CD4-positive, alpha-beta T cell (primary cell): Measurements from ENCODE around the gene ANXA10. TPM values are rescaled to one million over a fixed set of nuclear protein-coding genes. Genes with fewer than 3 reads are reported as not detected.

Experiments used
- ATAC-seq: fragments of 200-7000 bp; cut with Tn5 transposase; one replicate; pipeline ENCODE4 v1.10.0; 2022; ENCODE audit warnings: mild to moderate bottlenecking; ENCODE audit not compliant: poor library complexity
- CTCF ChIA-PET: fragments of 350-600 bp; sonication (Branson Sonifier 250); formaldehyde crosslinking; loops from one replicate; lab custom pipeline; 2021; ENCODE audit warnings: antibody characterized with exemption, inconsistent platforms; lab: Charles Lee
- POLR2A ChIA-PET: fragments of 350-600 bp; sonication (Branson Sonifier 250); formaldehyde crosslinking; loops from one replicate; lab custom pipeline; 2021; ENCODE audit warnings: antibody characterized with exemption, inconsistent platforms; lab: Charles Lee
- DNase-seq, 14 experiments: peaks; one replicate each; pipeline ENCODE4 v3.0.0-alpha.2; 2013 to 2020; ENCODE audit warnings: mixed read lengths in 2 of 14
- H3K27ac ChIP-seq, 2 donors: one replicate each; pipeline versions ENCODE4 v1.5.1 to v1.7.0; 2013; ENCODE audit warnings: low read length in 2 of 2, low read depth in 1 of 2, mild to moderate bottlenecking in 1 of 2
- H3K27me3 ChIP-seq, 2 experiments: 1 replicate in 1 of 2; 2 replicates in 1 of 2; pipeline versions ENCODE4 v1.6.1 to v1.7.0; 2013; ENCODE audit warnings: low read length in 2 of 2, control low read depth in 1 of 2, mild to moderate bottlenecking in 1 of 2, moderate library complexity in 1 of 2; ENCODE audit not compliant: insufficient read depth in 2 of 2, control insufficient read depth in 1 of 2
- H3K36me3 ChIP-seq: one replicate; pipeline ENCODE4 v1.6.1; 2013; ENCODE audit warnings: low read length, control low read depth; ENCODE audit not compliant: insufficient read depth
- H3K4me1 ChIP-seq: one replicate; pipeline ENCODE4 v1.6.1; 2013; ENCODE audit warnings: low read length, control low read depth; ENCODE audit not compliant: insufficient read depth
- H3K4me3 ChIP-seq: one replicate; pipeline ENCODE4 v1.5.1; 2013; ENCODE audit warnings: mild to moderate bottlenecking, low read length, moderate library complexity
- H3K9me3 ChIP-seq, 2 experiments: 1 replicate in 1 of 2; 2 replicates in 1 of 2; pipeline versions ENCODE4 v1.6.1 to v1.7.0; 2013; ENCODE audit warnings: low read length in 2 of 2, mild to moderate bottlenecking in 2 of 2, control low read depth in 1 of 2, moderate library complexity in 1 of 2; ENCODE audit not compliant: control insufficient read depth in 1 of 2, insufficient read depth in 1 of 2
- H3K27ac Mint-ChIP-seq: one replicate; pipeline ENCODE4 v1.8.0; 2020; ENCODE audit warnings: mixed read lengths
- H3K27me3 Mint-ChIP-seq: one replicate; pipeline ENCODE4 v1.8.0; 2021; ENCODE audit warnings: mixed read lengths
- H3K36me3 Mint-ChIP-seq: one replicate; pipeline ENCODE4 v1.8.0; 2021; ENCODE audit warnings: low read depth, mixed read lengths
- H3K4me1 Mint-ChIP-seq: one replicate; pipeline ENCODE4 v1.8.0; 2021; ENCODE audit warnings: low read depth, mixed read lengths
- H3K4me3 Mint-ChIP-seq: one replicate; pipeline ENCODE4 v1.8.0; 2020; ENCODE audit warnings: mild to moderate bottlenecking, mixed read lengths
- H3K9me3 Mint-ChIP-seq: one replicate; pipeline ENCODE4 v1.8.0; 2020; ENCODE audit warnings: mixed read lengths
- intact Hi-C, 2 experiments: fragments of 100-400 bp; cut with DNase I in 1 of 2; cut with micrococcal nuclease in 1 of 2; formaldehyde crosslinking; loops; one replicate each; pipeline versions ENCODE4 v1.15.1 to v1.9.0; 2023 to 2025; cut with DNase I, micrococcal nuclease
- total RNA-seq, 174 experiments: library from RNA in 2 of 174; stranded (reverse) in 2 of 174; gene quantifications; one replicate each; pipeline ENCODE4 v1.2.3 and lab custom pipeline; 2021 to 2026
- TF ChIP-seq, protein P1 (sequence below): fragments of 200-600 bp; IDR thresholded peaks from one replicate; pipeline ENCODE4 v1.8.0; 2022; ENCODE audit warnings: antibody characterized with exemption, mild to moderate bottlenecking

ANXA10 gene
- total RNA-seq, 2 experiments from 2014 or later, result not detected

DNA sequence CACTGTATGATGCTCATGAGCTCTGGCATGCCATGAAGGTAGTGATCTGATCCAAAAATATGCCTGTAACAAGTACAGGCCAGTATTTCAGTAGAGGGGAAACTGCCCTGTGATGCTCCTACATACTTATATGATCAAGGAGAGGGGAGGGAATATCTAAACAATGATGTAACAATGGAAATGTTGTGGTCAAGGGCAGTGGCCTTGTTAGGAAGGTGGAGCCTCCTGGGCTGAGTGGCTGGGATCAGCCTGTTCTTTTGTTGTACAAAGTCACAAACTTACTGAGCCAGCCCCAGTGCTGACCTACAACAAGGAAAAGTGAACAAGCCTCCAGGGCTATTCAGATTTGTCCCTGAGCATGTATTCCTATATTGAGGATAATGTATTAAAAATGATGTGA lies 70.3 kb downstream of the ANXA10 start:
- ATAC-seq (no peak), DNase-seq (no peak)
- H3K27me3 ChIP-seq, result no peaks in the 10 kb centered on the region
- no peak overlapping the region for H3K27ac ChIP-seq
- ChIA-PET POLR2A (no interaction called here), CTCF (no interaction called here)
- H3K36me3 ChIP-seq, result no peaks in the 10 kb centered on the region
- peaks cover 13% of the 10 kb centered on the region for H3K9me3 Mint-ChIP-seq
- TF ChIP-seq, protein P1, sequence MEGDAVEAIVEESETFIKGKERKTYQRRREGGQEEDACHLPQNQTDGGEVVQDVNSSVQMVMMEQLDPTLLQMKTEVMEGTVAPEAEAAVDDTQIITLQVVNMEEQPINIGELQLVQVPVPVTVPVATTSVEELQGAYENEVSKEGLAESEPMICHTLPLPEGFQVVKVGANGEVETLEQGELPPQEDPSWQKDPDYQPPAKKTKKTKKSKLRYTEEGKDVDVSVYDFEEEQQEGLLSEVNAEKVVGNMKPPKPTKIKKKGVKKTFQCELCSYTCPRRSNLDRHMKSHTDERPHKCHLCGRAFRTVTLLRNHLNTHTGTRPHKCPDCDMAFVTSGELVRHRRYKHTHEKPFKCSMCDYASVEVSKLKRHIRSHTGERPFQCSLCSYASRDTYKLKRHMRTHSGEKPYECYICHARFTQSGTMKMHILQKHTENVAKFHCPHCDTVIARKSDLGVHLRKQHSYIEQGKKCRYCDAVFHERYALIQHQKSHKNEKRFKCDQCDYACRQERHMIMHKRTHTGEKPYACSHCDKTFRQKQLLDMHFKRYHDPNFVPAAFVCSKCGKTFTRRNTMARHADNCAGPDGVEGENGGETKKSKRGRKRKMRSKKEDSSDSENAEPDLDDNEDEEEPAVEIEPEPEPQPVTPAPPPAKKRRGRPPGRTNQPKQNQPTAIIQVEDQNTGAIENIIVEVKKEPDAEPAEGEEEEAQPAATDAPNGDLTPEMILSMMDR, result no peak
- H3K4me1 ChIP-seq, result no peaks in the 10 kb centered on the region
- no peaks in the 10 kb centered on the region for H3K4me1 Mint-ChIP-seq
- H3K4me3 ChIP-seq, result no peak overlapping the region
- peaks cover 18% of the 10 kb centered on the region for H3K27me3 Mint-ChIP-seq
- no peaks in the 10 kb centered on the region for H3K9me3 ChIP-seq
- intact Hi-C loops, result no loop called here
- no peak overlapping the region for H3K27ac Mint-ChIP-seq
- H3K36me3 Mint-ChIP-seq, result no peaks in the 10 kb centered on the region
- H3K4me3 Mint-ChIP-seq, result no peak overlapping the region

DNA sequence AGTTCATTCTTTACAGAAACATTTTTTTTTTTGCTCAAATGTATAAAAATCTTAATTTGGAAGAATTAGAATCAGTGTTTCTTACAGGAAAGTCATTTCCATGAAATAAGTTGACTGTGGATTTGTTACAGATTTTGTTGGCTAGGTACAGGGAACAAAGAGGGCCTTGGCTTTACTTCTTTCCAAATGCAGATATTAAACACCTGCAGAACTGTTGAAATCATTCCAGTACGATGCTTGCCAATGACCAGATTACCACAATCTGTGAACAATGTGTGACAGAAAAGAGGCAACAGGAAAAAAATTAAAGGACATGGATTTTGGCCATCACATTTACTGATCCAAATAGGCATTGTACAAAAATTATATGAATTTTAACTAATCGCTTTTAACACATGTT lies 70.8 kb downstream of the ANXA10 start:
- TF ChIP-seq, protein P1, result no peak
- ATAC-seq, result no peak
- DNase-seq, result no peak
- H3K4me3 Mint-ChIP-seq, result no peak overlapping the region
- no peaks in the 10 kb centered on the region for H3K4me1 ChIP-seq
- H3K27ac Mint-ChIP-seq, result no peak overlapping the region
- H3K27me3 ChIP-seq, result no peaks in the 10 kb centered on the region
- H3K4me3 ChIP-seq, result no peak overlapping the region
- no peaks in the 10 kb centered on the region for H3K36me3 ChIP-seq
- ChIA-PET CTCF (no interaction called here), POLR2A (no interaction called here)
- H3K36me3 Mint-ChIP-seq, result no peaks in the 10 kb centered on the region
- H3K9me3 ChIP-seq, result no peaks in the 10 kb centered on the region
- peaks cover 13% of the 10 kb centered on the region for H3K9me3 Mint-ChIP-seq
- no peak overlapping the region for H3K27ac ChIP-seq
- no peaks in the 10 kb centered on the region for H3K4me1 Mint-ChIP-seq
- H3K27me3 Mint-ChIP-seq, result peaks cover 18% of the 10 kb centered on the region
- intact Hi-C loops, result no loop called here

DNA sequence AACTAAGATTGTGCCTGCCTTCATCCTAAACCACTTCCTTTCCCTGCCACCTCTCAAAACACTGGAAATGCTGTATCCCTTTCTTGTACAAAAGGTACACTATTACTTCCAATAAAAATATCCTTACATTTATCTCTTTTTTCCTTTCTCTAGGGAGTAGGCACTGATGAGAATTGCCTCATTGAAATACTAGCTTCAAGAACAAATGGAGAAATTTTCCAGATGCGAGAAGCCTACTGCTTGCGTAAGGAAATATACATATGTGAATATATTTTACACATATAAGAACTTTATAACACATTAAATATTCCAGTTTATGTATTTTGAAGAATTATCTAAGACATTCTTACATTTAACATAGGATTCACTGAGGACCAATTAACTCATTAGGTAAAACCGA lies 71.7 kb downstream of the ANXA10 start:
- no peaks in the 10 kb centered on the region for H3K4me1 Mint-ChIP-seq
- H3K27ac Mint-ChIP-seq, result no peak overlapping the region
- no peak for ATAC-seq
- Histone ChIP-seq H3K27me3 (no peaks in the 10 kb centered on the region), H3K9me3 (no peaks in the 10 kb centered on the region), H3K27ac (no peak overlapping the region), H3K4me3 (no peak overlapping the region), H3K36me3 (no peaks in the 10 kb centered on the region), H3K4me1 (no peaks in the 10 kb centered on the region)
- ChIA-PET POLR2A (no interaction called here), CTCF (no interaction called here)
- no peaks in the 10 kb centered on the region for H3K36me3 Mint-ChIP-seq
- H3K4me3 Mint-ChIP-seq, result no peak overlapping the region
- H3K27me3 Mint-ChIP-seq, result peaks cover 18% of the 10 kb centered on the region
- intact Hi-C loops, result no loop called here
- TF ChIP-seq, protein P1, result no peak
- DNase-seq, result no peak
- peaks cover 13% of the 10 kb centered on the region for H3K9me3 Mint-ChIP-seq
